WTC11 (cell line): Measurements from ENCODE around the gene ZNF3. TPM values are rescaled to one million over a fixed set of nuclear protein-coding genes. Genes with fewer than 3 reads are reported as not detected.

Experiments used
- ATAC-seq: fragments of 200-7000 bp; cut with Tn5 transposase; 2 replicates; pipeline ENCODE4 v1.10.0; 2021; ENCODE audit warnings: mild to moderate bottlenecking, moderate library complexity
- CTCF ChIA-PET: fragments of 300-600 bp; sonication (Branson Sonifier 250); formaldehyde crosslinking; loops from one replicate; lab custom pipeline; 2021; ENCODE audit warnings: antibody characterized with exemption; lab: Charles Lee
- POLR2A ChIA-PET: fragments of 350-600 bp; sonication (Branson Sonifier 250); formaldehyde crosslinking; loops from one replicate; lab custom pipeline; 2021; ENCODE audit warnings: antibody characterized with exemption; lab: Charles Lee
- DNase-seq: peaks from one replicate; pipeline ENCODE4 v3.0.0; 2021; ENCODE audit warnings: low spot score
- H3K27ac Mint-ChIP-seq: 2 replicates; pipeline ENCODE4 v1.8.0; 2021; ENCODE audit warnings: mixed read lengths
- H3K27me3 Mint-ChIP-seq: 2 replicates; pipeline ENCODE4 v1.8.0; 2021; ENCODE audit warnings: low read depth, mild to moderate bottlenecking, moderate library complexity, mixed read lengths
- H3K36me3 Mint-ChIP-seq: 2 replicates; pipeline ENCODE4 v1.8.0; 2021; ENCODE audit warnings: mixed read lengths
- H3K4me1 Mint-ChIP-seq: 2 replicates; pipeline ENCODE4 v1.8.0; 2022; ENCODE audit warnings: mixed read lengths
- H3K4me3 Mint-ChIP-seq: 2 replicates; pipeline ENCODE4 v1.8.0; 2021; ENCODE audit warnings: mild to moderate bottlenecking, moderate library complexity, mixed read lengths
- H3K9me3 Mint-ChIP-seq: 2 replicates; pipeline ENCODE4 v1.8.0; 2021; ENCODE audit warnings: mixed read lengths
- ATF6 ChIP-seq: sonication (generic); formaldehyde crosslinking; IDR thresholded peaks from 2 replicates; pipeline ENCODE4 v1.8.1; 2023; ENCODE audit warnings: mild to moderate bottlenecking, missing genetic modification reagents
- E2F5 ChIP-seq: sonication (generic); formaldehyde crosslinking; IDR thresholded peaks from 2 replicates; pipeline ENCODE4 v1.8.1; 2022; ENCODE audit warnings: mild to moderate bottlenecking, moderate library complexity, missing genetic modification reagents
- EMX1 ChIP-seq: fragments of 250-450 bp; sonication (Bioruptor Pico); IDR thresholded peaks from 2 replicates; pipeline ENCODE4 v1.8.0; 2021; ENCODE audit warnings: mild to moderate bottlenecking
- FOXK1 ChIP-seq: sonication (generic); formaldehyde crosslinking; IDR thresholded peaks from 2 replicates; pipeline ENCODE4 v1.8.0; 2022; ENCODE audit warnings: mild to moderate bottlenecking, moderate library complexity, missing genetic modification reagents
- FOXP1 ChIP-seq: sonication (generic); formaldehyde crosslinking; IDR thresholded peaks from 2 replicates; pipeline ENCODE4 v1.8.0; 2022; ENCODE audit warnings: missing genetic modification reagents, mild to moderate bottlenecking, moderate library complexity, borderline replicate concordance
- GTF2I ChIP-seq: fragments of 250-450 bp; sonication (Bioruptor Pico); conservative IDR thresholded peaks from 2 replicates; pipeline ENCODE4 v1.4.0; 2021; ENCODE audit warnings: mild to moderate bottlenecking
- IRF2 ChIP-seq: sonication (generic); formaldehyde crosslinking; IDR thresholded peaks from 2 replicates; pipeline ENCODE4 v1.8.0; 2022; ENCODE audit warnings: low read depth, missing genetic modification reagents, borderline replicate concordance
- KAT7 ChIP-seq: sonication (generic); formaldehyde crosslinking; IDR thresholded peaks from 2 replicates; pipeline ENCODE4 v1.8.1; 2023; ENCODE audit warnings: missing genetic modification reagents, mild to moderate bottlenecking, borderline replicate concordance
- MXD4 ChIP-seq: fragments of 250-450 bp; sonication (Bioruptor Pico); IDR thresholded peaks from 2 replicates; pipeline ENCODE4 v1.8.0; 2021; ENCODE audit warnings: mild to moderate bottlenecking, moderate library complexity, borderline replicate concordance
- MYBL2 ChIP-seq: sonication (generic); formaldehyde crosslinking; IDR thresholded peaks from 2 replicates; pipeline ENCODE4 v1.8.1; 2023; ENCODE audit warnings: mild to moderate bottlenecking, moderate library complexity, missing genetic modification reagents
- NFE2L1 ChIP-seq: sonication (generic); formaldehyde crosslinking; IDR thresholded peaks from 2 replicates; pipeline ENCODE4 v1.8.1; 2023; ENCODE audit warnings: missing genetic modification reagents
- NR3C1 ChIP-seq: sonication (generic); formaldehyde crosslinking; conservative IDR thresholded peaks from 2 replicates; pipeline ENCODE4 v1.8.1; 2023; ENCODE audit warnings: low read depth, mild to moderate bottlenecking, missing genetic modification reagents
- ZMAT4 ChIP-seq: fragments of 250-450 bp; sonication (Bioruptor Pico); IDR thresholded peaks from 2 replicates; pipeline ENCODE4 v1.9.0; 2021; ENCODE audit warnings: mild to moderate bottlenecking
- ZNF219 ChIP-seq: sonication (generic); formaldehyde crosslinking; IDR thresholded peaks from 2 replicates; pipeline ENCODE4 v1.8.0; 2023; ENCODE audit warnings: missing genetic modification reagents, mild to moderate bottlenecking, borderline replicate concordance
- ZNF281 ChIP-seq: sonication (generic); formaldehyde crosslinking; IDR thresholded peaks from 2 replicates; pipeline ENCODE4 v1.8.0; 2023; ENCODE audit warnings: mild to moderate bottlenecking, missing genetic modification reagents
- ZNF671 ChIP-seq: fragments of 250-450 bp; sonication (Bioruptor Pico); IDR thresholded peaks from 2 replicates; pipeline ENCODE4 v1.8.0; 2021; ENCODE audit warnings: mild to moderate bottlenecking
- total RNA-seq: library from RNA; stranded (reverse); gene quantifications from 3 replicates; pipeline ENCODE4 v1.2.3, GENCODE V29; 2021

The ZNF3 gene
- total RNA-seq, 1 experiment from 2014 or later: 48.3 TPM

- TF ChIP-seq ZNF281 (CRISPR knock-in tag): no peak
Observed at GRCh38 chr7:100063376-100063775, 18.1 kb downstream of the ZNF3 start (continued).

GRCh38 chr7:100061518-100062193, 19.9 kb downstream of the ZNF3 start:
- Mint-ChIP-seq H3K4me1 (no peaks in the 10 kb centered on the region), H3K27me3 (no peaks in the 10 kb centered on the region), H3K9me3 (no peaks in the 10 kb centered on the region), H3K36me3 (peaks cover 71% of the 10 kb centered on the region)
- ChIA-PET POLR2A (no interaction called here), CTCF (no interaction called here)
- no peak for DNase-seq
- no peak for ATAC-seq
- TF ChIP-seq MYBL2 (no peak), EMX1 (CRISPR knock-in tag) (no peak), ATF6 (CRISPR knock-in tag) (no peak), FOXK1 (no peak)
- TF ChIP-seq, all 79 proteins: peak for 0
- no peak overlapping the region for H3K27ac Mint-ChIP-seq
- H3K4me3 Mint-ChIP-seq: no peak overlapping the region

- H3K4me1 Mint-ChIP-seq: no peaks in the 10 kb centered on the region
- no peak overlapping the region for H3K4me3 Mint-ChIP-seq
- POLR2A ChIA-PET: no interaction called here
- CTCF ChIA-PET: interaction anchor here (1.3 kb wide), 1 partner anchor 23 kb away, joined by 4 read pairs; no protein-coding TSS in a partner anchor
- no peak for TF ChIP-seq FOXP1 (CRISPR knock-in tag)
- TF ChIP-seq, all 79 proteins: peak for 0
- H3K9me3 Mint-ChIP-seq: no peaks in the 10 kb centered on the region
- no peaks in the 10 kb centered on the region for H3K27me3 Mint-ChIP-seq
- ATAC-seq: no peak
- H3K36me3 Mint-ChIP-seq: peaks cover 58% of the 10 kb centered on the region
- no peak overlapping the region for H3K27ac Mint-ChIP-seq
- DNase-seq: no peak
Observed at GRCh38 chr7:100059251-100059739, 22.2 kb downstream of the ZNF3 start.

- H3K27me3 Mint-ChIP-seq: no peaks in the 10 kb centered on the region
- ChIA-PET CTCF (no interaction called here), POLR2A (no interaction called here)
- no peak for TF ChIP-seq GTF2I (CRISPR knock-in tag)
- no peak for DNase-seq
- no peak for ATAC-seq
- no peaks in the 10 kb centered on the region for H3K4me1 Mint-ChIP-seq
- no peak overlapping the region for H3K27ac Mint-ChIP-seq
- H3K9me3 Mint-ChIP-seq: no peaks in the 10 kb centered on the region
- H3K4me3 Mint-ChIP-seq: no peak overlapping the region
- peaks cover 49% of the 10 kb centered on the region for H3K36me3 Mint-ChIP-seq
Observed at GRCh38 chr7:100057006-100057405, 24.5 kb downstream of the ZNF3 start.

GRCh38 chr7:100053215-100053614, 28.3 kb downstream of the ZNF3 start:
- POLR2A ChIA-PET: interaction anchor here (0.7 kb wide), 1 partner anchor 47 kb away, joined by 4 read pairs; no protein-coding TSS in a partner anchor
- H3K4me3 Mint-ChIP-seq: no peak overlapping the region
- H3K9me3 Mint-ChIP-seq: no peaks in the 10 kb centered on the region
- CTCF ChIA-PET: interaction anchor here (0.6 to 2.9 kb wide), 11 partner anchors 26 to 444 kb away, joined by 3 to 19 read pairs (median 3); partner anchors contain the start of gene GJC3
- H3K27me3 Mint-ChIP-seq: no peaks in the 10 kb centered on the region
- H3K36me3 Mint-ChIP-seq: peaks cover 22% of the 10 kb centered on the region
- DNase-seq (no peak), ATAC-seq (peak; percentile 16)
- no peak overlapping the region for H3K27ac Mint-ChIP-seq
- H3K4me1 Mint-ChIP-seq: peaks cover 13% of the 10 kb centered on the region
- TF ChIP-seq NR3C1 (CRISPR knock-in tag) (no peak), NFE2L1 (CRISPR knock-in tag) (no peak), ZNF671 (CRISPR knock-in tag) (no peak), ZNF219 (no peak), IRF2 (no peak), E2F5 (CRISPR knock-in tag) (no peak), MXD4 (CRISPR knock-in tag) (no peak), ZMAT4 (no peak), KAT7 (CRISPR knock-in tag) (no peak), ZNF281 (CRISPR knock-in tag) (no peak)
